ENCODE measurements around the gene DPEP1. TPM values are rescaled to one million over a fixed set of nuclear protein-coding genes. Genes with fewer than 3 reads are reported as not detected.
A peak's percentile ranks its signal among the peaks of the same experiment; 100 is the strongest.

The DPEP1 gene
- total and polyA plus RNA-seq, 3 experiments from 2014 or later = not detected

- no peak for DNase-seq
- Mint-ChIP-seq H3K27me3 (no peaks in the 10 kb centered on the region), H3K4me1 (peaks cover 3 to 7% (median 3%) of the 10 kb centered on the region in 3 donors), H3K4me3 (no peak overlapping the region), H3K27ac (no peak overlapping the region), H3K9me3 (no peaks in the 10 kb centered on the region), H3K36me3 (no peaks in the 10 kb centered on the region)
- Histone ChIP-seq H3K36me3 (ENCODE audit: insufficient read depth, low read length) (no peaks in the 10 kb centered on the region), H3K4me1 (ENCODE audit: insufficient read depth, low read length) (peaks cover 2% of the 10 kb centered on the region), H3K27ac (ENCODE audit: low read depth, low read length) (no peak overlapping the region), H3K27me3 (ENCODE audit: insufficient read depth, low read length, poor library complexity, severe bottlenecking) (no peaks in the 10 kb centered on the region), H3K9me3 (ENCODE audit: low read length) (no peaks in the 10 kb centered on the region), H3K4me3 (ENCODE audit: low read length) (no peak overlapping the region)
- ChIA-PET POLR2A (no interaction called here), CTCF (no interaction called here)
These were observed 24.9 kb upstream of the DPEP1 start for GRCh38 chr16:89588413-89589109.

GRCh38 chr16:89589241-89589926 is 24.1 kb upstream of the DPEP1 start:
- Histone ChIP-seq H3K4me1 (ENCODE audit: insufficient read depth, low read length) (peaks cover 10% of the 10 kb centered on the region), H3K27ac (ENCODE audit: low read depth, low read length) (no peak overlapping the region), H3K4me3 (ENCODE audit: low read length) (no peak overlapping the region), H3K36me3 (ENCODE audit: insufficient read depth, low read length) (no peaks in the 10 kb centered on the region), H3K9me3 (ENCODE audit: low read length) (no peaks in the 10 kb centered on the region), H3K27me3 (ENCODE audit: insufficient read depth, low read length, poor library complexity, severe bottlenecking) (no peaks in the 10 kb centered on the region)
- Mint-ChIP-seq H3K27me3 (no peaks in the 10 kb centered on the region), H3K4me3 (no peak overlapping the region), H3K9me3 (no peaks in the 10 kb centered on the region), H3K36me3 (no peaks in the 10 kb centered on the region), H3K4me1 (peaks cover 10 to 15% (median 11%) of the 10 kb centered on the region in 3 donors), H3K27ac (no peak overlapping the region)
- POLR2A ChIA-PET = no interaction called here
- no peak for DNase-seq
- CTCF ChIA-PET = no interaction called here

GRCh38 chr16:89593841-89594240 is 19.6 kb upstream of the DPEP1 start:
- no peaks in the 10 kb centered on the region for H3K27me3 ChIP-seq (ENCODE audit: insufficient read depth, low read length, poor library complexity, severe bottlenecking)
- Mint-ChIP-seq H3K4me1 (peaks cover 11 to 23% (median 17%) of the 10 kb centered on the region in 3 donors), H3K27ac (peak overlapping the region; percentile 66 to 94 (median 88)), H3K27me3 (no peaks in the 10 kb centered on the region), H3K36me3 (no peaks in the 10 kb centered on the region), H3K4me3 (peak overlapping the region; percentile 2 to 81 (median 76)), H3K9me3 (no peaks in the 10 kb centered on the region)
- ChIA-PET CTCF (interaction anchor here (1.2 kb wide), 1 partner anchor 32 kb away, joined by 4 read pairs; no protein-coding TSS in a partner anchor), POLR2A (interaction anchor here (0.7 kb wide), 1 partner anchor 50 kb away, joined by 3 read pairs; no protein-coding TSS in a partner anchor)
- H3K9me3 ChIP-seq (ENCODE audit: low read length) = no peaks in the 10 kb centered on the region
- no peaks in the 10 kb centered on the region for H3K36me3 ChIP-seq (ENCODE audit: insufficient read depth, low read length)
- peaks cover 11% of the 10 kb centered on the region for H3K4me1 ChIP-seq (ENCODE audit: insufficient read depth, low read length)
- peak; percentile 32 to 82 (median 53) for DNase-seq
- peak overlapping the region; percentile 40 for H3K4me3 ChIP-seq (ENCODE audit: low read length)
- no peak overlapping the region for H3K27ac ChIP-seq (ENCODE audit: low read depth, low read length)

DNA sequence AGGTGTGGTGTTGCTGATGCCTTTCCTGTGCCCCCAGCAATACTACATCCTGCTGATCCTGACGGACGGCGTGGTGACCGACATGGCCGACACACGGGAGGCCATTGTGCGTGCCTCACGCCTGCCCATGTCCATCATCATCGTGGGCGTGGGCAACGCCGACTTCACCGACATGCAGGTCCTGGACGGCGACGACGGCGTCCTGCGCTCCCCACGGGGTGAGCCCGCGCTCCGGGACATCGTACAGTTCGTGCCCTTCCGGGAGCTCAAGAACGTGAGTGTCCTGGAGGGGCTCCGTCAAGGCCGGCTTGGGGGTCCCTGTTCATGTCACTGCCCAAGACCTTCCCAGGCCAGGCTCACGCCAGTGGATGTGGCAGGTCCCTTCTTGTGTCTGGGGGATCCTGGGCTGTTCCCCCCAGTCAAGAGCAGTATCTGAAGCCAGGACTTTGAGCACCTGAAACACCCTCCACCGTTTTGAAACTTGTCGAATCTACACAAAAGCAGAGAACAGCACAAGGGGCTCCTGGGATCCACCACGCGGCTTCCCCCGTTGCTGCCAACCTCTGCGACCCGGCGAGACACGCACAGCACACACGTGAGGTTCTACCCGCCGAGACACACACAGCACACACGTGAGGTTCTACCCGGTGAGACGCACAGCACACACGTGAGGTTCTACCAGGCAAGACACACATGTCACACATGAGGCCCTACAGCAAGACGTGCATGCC is 17.9 kb upstream of the DPEP1 start:
- peak overlapping the region in 7 of 8 donors; percentile 26 to 90 (median 54) for H3K27ac Mint-ChIP-seq
- ChIA-PET POLR2A (no interaction called here), CTCF (no interaction called here)
- Histone ChIP-seq H3K9me3 (ENCODE audit: low read length) (no peaks in the 10 kb centered on the region), H3K4me3 (ENCODE audit: low read length) (no peak overlapping the region), H3K27ac (ENCODE audit: low read depth, low read length) (no peak overlapping the region), H3K27me3 (ENCODE audit: insufficient read depth, low read length, poor library complexity, severe bottlenecking) (no peaks in the 10 kb centered on the region), H3K4me1 (ENCODE audit: insufficient read depth, low read length) (peaks cover 11% of the 10 kb centered on the region), H3K36me3 (ENCODE audit: insufficient read depth, low read length) (no peaks in the 10 kb centered on the region)
- peak overlapping the region in 1 of 7 donors; percentile 23 for H3K4me3 Mint-ChIP-seq
- H3K27me3 Mint-ChIP-seq = no peaks in the 10 kb centered on the region
- peaks cover 18 to 38% (median 21%) of the 10 kb centered on the region in 3 donors for H3K4me1 Mint-ChIP-seq
- H3K9me3 Mint-ChIP-seq = no peaks in the 10 kb centered on the region
- no peak for DNase-seq
- no peaks in the 10 kb centered on the region for H3K36me3 Mint-ChIP-seq

DNA sequence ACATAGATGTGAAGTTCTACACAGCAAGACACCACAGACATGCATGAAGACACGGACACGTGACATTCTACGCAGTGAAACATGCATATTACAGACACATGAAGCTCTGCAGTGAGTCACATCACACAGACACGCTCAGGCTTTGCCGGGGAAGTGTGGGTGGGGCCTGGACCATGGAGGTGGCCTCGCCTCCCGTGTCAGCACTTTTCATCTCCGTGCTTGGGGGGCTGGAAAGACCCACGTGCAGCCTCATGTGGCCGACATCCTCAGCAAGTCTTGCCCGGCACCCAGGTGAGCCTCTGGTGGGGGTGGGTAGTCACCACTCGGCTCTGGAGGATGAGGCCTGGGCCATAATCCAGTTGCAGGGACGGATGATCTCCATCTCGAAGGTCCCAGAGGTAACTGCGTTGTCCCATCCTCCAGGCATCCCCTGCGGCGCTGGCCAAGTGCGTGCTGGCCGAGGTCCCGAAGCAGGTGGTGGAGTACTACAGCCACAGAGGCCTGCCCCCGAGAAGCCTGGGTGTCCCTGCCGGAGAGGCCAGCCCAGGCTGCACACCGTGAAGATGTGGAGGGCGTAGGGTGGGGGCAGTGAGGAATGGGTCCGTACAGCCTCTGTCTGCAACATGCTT is 17.3 kb upstream of the DPEP1 start:
- no peaks in the 10 kb centered on the region for H3K36me3 ChIP-seq (ENCODE audit: insufficient read depth, low read length)
- DNase-seq = no peak
- Mint-ChIP-seq H3K27ac (peak overlapping the region in 7 of 8 donors; percentile 26 to 90 (median 54)), H3K9me3 (no peaks in the 10 kb centered on the region), H3K27me3 (no peaks in the 10 kb centered on the region), H3K4me3 (no peak overlapping the region), H3K36me3 (no peaks in the 10 kb centered on the region), H3K4me1 (peaks cover 18 to 43% (median 21%) of the 10 kb centered on the region in 3 donors)
- H3K27me3 ChIP-seq (ENCODE audit: insufficient read depth, low read length, poor library complexity, severe bottlenecking) = no peaks in the 10 kb centered on the region
- ChIA-PET POLR2A (no interaction called here), CTCF (no interaction called here)
- peaks cover 11% of the 10 kb centered on the region for H3K4me1 ChIP-seq (ENCODE audit: insufficient read depth, low read length)
- no peak overlapping the region for H3K4me3 ChIP-seq (ENCODE audit: low read length)
- H3K27ac ChIP-seq (ENCODE audit: low read depth, low read length) = no peak overlapping the region
- H3K9me3 ChIP-seq (ENCODE audit: low read length) = no peaks in the 10 kb centered on the region

DNA sequence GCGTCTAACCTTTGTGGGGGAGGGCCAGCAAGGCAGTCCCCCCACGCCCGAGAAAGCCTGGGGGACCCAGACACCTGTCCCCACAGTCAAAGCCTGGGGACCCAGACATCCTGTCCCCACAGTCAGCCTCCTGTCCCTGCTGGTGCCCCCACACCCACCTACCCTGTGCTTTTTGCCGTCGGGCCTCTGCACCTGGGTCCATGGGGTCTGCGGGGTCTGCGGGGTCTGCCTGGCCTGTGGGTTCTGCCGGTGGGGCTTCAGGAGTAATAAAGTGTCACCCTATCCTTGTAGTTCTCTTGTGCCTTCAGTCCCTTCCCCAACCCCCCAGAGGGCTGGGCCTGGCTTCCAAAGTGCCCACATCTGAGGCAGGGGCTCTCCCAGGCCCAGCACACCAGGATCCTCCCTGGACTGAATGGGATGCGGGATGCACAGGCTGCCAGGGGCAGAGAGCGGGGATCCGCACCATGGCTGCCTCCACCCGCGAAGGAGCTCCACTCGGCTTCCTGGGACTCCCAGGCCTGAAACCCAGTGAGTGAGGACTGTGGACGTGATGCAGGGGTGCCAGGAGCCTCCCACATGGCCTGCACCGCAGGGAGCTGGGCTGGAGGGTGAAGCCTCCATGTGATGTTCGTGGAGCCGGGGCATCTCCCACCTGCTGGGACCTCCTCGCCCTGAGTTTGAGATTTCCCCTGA is 16.3 kb upstream of the DPEP1 start:
- peak overlapping the region in 3 of 8 donors; percentile 2 to 32 (median 14) for H3K27ac Mint-ChIP-seq
- H3K4me1 Mint-ChIP-seq = peaks cover 20 to 44% (median 23%) of the 10 kb centered on the region in 3 donors
- Histone ChIP-seq H3K9me3 (ENCODE audit: low read length) (no peaks in the 10 kb centered on the region), H3K36me3 (ENCODE audit: insufficient read depth, low read length) (no peaks in the 10 kb centered on the region), H3K4me3 (ENCODE audit: low read length) (no peak overlapping the region), H3K4me1 (ENCODE audit: insufficient read depth, low read length) (peaks cover 14% of the 10 kb centered on the region), H3K27ac (ENCODE audit: low read depth, low read length) (no peak overlapping the region), H3K27me3 (ENCODE audit: insufficient read depth, low read length, poor library complexity, severe bottlenecking) (no peaks in the 10 kb centered on the region)
- no peaks in the 10 kb centered on the region for H3K36me3 Mint-ChIP-seq
- H3K4me3 Mint-ChIP-seq = no peak overlapping the region
- no peak for DNase-seq
- H3K9me3 Mint-ChIP-seq = no peaks in the 10 kb centered on the region
- no peaks in the 10 kb centered on the region for H3K27me3 Mint-ChIP-seq
- ChIA-PET POLR2A (interaction anchor here (1.0 kb wide), 1 partner anchor 276 kb away, joined by 3 read pairs; the partner anchor contains the start of gene TCF25), CTCF (no interaction called here)

GRCh38 chr16:89598199-89598598 is 15.2 kb upstream of the DPEP1 start:
- H3K27me3 Mint-ChIP-seq = peaks cover 0 to 3% of the 10 kb centered on the region in 2 donors
- H3K9me3 ChIP-seq (ENCODE audit: low read length) = no peaks in the 10 kb centered on the region
- no peak overlapping the region for H3K4me3 Mint-ChIP-seq
- ChIA-PET POLR2A (no interaction called here), CTCF (no interaction called here)
- H3K4me1 Mint-ChIP-seq = peaks cover 29 to 52% (median 34%) of the 10 kb centered on the region in 3 donors
- no peak overlapping the region for H3K27ac Mint-ChIP-seq
- H3K4me1 ChIP-seq (ENCODE audit: insufficient read depth, low read length) = peaks cover 22% of the 10 kb centered on the region
- no peak overlapping the region for H3K4me3 ChIP-seq (ENCODE audit: low read length)
- H3K36me3 Mint-ChIP-seq = no peaks in the 10 kb centered on the region
- no peaks in the 10 kb centered on the region for H3K9me3 Mint-ChIP-seq
- no peak for DNase-seq
- no peaks in the 10 kb centered on the region for H3K27me3 ChIP-seq (ENCODE audit: insufficient read depth, low read length, poor library complexity, severe bottlenecking)
- H3K27ac ChIP-seq (ENCODE audit: low read depth, low read length) = no peak overlapping the region
- no peaks in the 10 kb centered on the region for H3K36me3 ChIP-seq (ENCODE audit: insufficient read depth, low read length)
